NCI-H2171 treated with DMSO at 0.1 percent for 48 hours (cell line): ENCODE measurements around the gene BYSL.

Experiments used
- DNase-seq: peaks from one replicate; lab custom pipeline; 2025; lab: John Stamatoyannopoulos, UW

BYSL gene

DNA sequence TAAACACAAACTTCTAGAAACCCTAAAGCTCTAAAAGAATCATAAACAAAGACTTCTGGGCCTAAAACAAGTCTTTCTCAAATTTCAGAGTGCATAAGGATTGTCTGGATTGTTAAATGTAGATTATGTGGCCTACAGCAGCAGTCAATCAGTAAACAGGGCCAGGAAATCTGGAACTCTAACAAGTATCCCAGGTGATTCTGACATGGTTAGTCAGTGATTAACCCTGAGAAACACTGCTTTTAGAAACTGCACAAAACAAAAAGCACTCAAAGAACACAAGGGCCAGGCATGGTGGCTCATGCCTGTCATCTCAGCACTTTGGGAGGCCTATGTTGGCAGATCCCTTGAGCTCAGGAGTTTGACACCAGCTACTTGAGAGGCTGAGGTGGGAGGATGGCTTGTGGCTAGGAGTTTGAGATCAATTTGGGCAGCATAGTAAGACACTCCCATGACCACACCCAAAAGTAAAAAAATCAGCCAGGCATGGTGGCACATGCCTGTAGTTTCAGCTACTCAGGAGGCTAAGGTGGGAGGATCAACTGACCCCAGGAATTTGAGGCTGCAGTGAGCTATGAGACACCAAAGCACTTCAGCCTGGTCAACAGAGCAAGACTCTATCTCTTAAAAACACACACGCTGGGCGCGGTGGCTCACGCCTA is 6.3 kb upstream of the BYSL start:
- no peak for DNase-seq

DNA sequence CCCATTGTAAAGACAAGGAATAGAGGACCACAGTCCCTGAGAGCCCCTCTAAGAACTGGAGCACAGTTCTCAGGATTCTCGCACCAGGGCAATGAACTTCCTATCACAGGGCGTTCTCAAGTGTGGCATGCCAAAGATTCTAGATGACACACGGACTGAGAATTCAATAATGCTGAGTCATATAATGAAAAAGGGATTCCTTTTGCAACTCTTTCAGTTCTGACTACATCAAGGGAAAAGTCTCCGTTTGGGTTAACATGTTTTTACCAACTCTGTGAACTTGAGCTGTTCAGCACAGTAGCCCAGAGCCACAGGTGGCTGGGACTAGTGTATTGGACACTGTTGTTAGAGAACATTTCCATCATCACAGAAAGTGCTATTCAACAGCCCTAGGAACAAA is 3.8 kb upstream of the BYSL start:
- DNase-seq, result no peak

DNA sequence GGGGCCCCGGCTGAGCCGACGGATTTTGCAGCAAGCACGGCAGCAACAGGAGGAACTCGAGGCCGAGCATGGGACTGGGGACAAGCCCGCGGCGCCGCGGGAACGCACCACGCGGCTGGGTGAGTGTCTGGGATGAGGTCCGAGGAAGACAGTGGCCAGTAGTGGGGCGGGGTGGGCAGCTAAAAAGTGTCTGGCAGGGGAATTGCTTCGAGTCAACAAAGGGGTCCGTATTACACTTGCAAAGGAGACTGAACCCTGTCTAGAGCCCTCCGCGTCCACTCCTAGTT is 356 bp downstream of the BYSL start:
- DNase-seq, result peak; percentile 36

DNA sequence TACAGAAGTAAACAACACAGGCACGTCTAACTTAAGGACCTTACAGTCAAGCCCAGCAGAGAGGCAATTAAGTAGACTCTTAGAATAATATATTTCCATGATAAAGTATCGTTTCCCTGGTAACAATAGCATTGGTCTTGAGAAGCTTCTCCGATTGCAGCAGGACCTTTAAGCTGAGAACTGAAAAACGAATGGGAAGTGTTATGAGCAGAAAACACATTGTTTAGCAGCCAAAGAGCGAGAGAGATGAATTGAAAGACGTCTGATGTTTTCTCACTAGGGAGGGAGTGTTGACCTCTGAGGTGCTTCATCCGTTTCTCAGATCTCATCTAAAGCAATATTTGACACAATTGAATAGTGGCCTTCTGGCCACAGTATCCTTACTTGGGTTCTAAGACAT is 855 bp downstream of the BYSL start:
- no peak for DNase-seq

DNA sequence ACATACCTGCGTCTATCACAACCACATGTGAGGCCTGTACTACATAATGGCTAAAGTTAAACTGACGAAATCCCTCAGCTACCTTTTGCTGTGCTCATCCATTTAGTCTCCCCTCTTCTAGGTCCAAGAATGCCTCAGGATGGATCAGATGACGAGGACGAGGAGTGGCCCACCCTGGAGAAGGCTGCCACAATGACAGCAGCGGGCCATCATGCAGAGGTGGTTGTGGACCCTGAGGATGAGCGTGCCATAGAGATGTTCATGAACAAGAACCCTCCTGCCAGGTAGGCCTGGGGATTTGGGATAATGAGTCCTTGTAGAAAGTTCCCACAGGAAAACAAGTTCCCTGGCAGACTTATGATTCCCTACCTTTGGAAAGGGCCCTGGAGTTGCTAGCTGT is 6.0 kb downstream of the BYSL start:
- DNase-seq, result no peak

DNA sequence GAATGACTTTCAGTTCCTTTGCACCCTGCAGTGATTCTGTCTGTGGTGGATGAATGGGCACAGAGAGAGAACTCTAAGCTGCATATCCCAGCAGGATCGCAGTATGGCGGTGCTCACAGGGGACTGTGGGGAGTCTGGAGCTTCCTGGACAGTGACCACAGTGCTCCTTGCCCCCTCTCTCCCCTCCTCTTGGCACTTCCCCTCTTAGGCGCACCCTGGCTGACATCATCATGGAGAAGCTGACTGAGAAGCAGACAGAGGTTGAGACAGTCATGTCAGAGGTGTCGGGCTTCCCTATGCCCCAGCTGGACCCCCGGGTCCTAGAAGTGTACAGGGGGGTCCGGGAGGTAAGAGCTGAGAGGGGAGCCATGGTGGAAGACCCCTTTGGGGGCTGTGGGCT is 8.6 kb downstream of the BYSL start:
- DNase-seq, result no peak

DNA sequence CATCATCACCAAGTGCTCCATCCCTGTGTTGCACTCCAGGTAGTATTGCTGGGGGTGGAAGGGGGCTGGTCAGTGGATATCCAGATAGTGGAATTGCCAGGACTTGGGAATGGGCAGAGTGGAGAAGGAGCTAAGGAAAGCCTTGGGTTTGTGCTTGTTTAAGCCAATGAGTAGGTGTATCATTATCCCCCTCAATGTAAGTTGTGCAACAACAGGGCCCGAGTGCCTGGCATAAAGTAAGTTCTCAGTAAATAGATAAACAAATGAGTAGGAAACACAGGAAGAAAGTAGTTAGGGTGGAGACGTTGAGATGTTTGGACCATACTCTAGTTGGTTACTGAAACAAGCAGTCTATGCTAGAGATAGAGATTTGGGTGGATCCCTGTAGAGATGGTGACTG is 10.5 kb downstream of the BYSL start:
- no peak for DNase-seq

DNA sequence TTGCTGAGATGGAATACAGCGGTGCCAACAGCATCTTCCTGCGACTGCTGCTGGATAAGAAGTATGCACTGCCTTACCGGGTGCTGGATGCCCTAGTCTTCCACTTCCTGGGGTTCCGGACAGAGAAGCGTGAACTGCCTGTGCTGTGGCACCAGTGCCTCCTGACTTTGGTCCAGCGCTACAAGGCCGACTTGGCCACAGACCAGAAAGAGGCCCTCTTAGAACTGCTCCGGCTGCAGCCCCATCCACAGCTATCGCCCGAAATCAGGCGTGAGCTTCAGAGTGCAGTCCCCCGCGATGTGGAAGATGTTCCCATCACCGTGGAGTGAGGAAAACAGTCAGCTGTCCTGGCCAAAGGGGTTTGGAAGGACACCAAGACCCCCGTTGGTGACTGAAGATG is 11.1 kb downstream of the BYSL start:
- DNase-seq, result no peak

DNA sequence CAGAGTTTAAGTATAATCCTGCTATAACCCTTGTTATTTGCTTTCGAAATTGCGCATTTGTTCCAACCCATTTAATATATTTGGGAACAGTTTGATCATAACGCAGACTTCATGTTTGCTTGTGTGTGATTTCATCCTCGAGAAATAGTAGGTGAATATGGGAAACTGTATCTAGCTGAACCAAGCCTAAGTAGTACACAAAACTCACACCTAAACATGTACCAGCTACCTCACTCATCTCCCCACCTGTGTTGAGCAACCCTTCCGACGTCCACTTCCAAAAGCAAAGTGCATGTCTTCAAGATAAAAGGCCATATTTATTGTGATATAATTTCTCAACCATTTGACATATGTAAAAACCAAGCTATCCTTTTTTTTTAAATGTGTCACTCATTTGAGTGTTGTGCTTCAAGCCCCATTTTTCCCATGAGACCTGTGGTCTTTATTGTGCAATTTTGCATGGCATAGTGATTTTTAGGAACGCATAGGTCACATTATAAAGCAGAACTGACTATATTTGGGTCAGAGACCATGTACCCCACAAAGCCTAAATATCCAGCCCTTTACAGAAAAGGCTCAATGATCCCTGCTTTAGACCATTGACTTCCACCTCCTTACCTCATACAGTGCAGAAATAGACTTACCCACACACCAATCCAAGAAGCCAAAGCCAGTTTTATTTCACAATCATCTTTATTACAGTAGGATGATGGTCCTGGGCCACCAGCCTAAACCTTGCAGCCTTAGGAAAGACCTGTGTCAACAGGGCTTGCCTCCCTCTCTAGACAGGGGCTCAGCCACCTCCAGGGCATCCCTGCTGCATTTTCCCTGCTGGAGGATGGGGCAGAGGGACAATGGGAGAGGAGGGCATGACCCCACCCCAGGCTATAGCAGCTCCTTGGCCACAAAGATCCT is 13.2 kb downstream of the BYSL start:
- DNase-seq, result no peak

DNA sequence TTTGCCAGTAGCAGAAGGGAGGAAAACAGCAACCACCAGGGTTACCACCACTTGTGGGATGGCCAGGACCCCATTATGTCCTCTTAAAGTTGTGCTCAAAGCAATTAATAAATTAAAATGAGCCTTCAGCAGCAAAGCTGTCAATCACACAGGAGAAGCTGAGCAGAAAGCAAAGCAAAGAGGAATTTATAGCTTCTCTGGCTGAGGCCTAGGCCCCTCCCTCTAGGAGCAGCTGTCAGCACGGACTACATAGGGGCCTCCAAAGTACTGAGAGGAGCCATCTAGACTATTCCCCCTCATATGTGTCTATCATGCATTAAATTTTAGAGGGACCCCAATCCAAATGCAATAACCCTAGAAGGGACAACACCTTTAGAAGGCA is 13.9 kb downstream of the BYSL start:
- no peak for DNase-seq

DNA sequence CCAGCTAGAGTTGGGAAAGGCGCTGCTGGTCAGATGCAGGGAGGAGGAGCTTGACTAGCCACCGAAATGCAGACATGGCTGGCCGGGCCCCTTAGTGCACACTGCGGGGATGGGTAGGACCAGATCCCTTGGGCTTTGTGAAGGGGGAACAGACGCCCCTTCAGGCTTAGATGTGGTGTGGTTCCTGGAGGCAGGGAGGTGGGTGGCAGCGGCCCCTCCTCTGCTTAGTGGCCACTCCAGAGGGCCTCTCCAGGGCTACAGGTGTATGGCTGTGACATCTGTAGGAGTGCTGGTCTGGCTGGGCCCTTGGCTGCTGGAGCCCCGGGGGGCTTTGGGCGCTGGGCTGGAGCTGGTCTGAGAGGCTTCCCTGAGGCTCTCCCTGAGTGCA is 14.4 kb downstream of the BYSL start:
- DNase-seq, result no peak

DNA sequence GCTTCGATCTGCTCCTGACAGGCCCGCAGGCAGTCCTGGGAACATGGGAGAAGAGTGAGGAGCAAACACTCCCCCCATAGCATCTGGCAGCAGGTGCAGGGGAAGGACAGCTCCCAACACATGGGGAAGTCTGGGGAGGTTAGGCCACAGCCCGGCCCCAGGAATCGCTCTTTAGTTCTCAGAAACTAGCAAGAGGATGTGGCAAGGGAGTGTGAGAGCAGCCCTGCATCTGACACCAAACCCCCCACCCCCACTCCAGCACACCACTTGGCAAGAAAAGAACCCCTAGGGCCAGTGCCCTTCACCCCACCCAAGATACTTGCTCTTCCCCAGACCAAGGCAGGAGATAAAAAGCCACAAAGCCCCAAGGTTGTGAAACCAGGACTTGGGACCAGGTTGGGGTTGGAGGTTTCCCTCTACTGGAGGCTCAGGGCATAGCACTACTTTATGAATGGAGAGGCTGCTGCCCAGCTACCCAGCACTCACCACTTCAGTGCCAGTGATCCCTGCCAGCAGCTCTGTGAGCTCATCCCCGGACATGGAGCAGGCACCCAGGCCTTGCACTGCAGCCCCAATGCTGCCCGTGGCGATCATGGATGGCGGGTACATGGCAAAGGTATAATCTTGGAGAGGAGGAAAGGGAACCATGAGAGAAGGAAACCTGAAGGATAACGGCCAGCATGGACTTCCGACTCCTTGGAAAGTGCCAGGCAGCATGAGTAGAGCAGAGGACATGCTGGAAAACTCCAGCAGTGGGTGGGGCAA is 15.0 kb downstream of the BYSL start:
- DNase-seq, result peak; percentile 55

DNA sequence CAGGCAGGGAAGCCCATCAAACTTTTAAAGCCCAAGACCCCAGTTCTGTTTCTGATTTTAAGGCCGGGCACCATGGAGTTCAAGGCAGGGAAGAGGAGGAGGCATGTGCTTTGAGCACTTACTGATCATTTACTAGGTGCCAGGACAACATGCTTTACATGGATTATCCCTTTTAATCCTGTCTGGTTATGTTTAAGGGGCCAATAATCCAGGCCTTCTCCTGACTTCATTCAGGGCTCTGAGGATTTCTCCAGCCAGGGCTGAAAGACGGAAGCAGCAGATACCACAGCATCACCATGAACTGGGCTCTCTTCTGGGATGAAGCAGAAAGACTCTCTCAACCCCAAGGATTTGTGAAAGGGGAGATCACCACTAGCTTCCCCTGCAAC is 16.2 kb downstream of the BYSL start:
- no peak for DNase-seq

DNA sequence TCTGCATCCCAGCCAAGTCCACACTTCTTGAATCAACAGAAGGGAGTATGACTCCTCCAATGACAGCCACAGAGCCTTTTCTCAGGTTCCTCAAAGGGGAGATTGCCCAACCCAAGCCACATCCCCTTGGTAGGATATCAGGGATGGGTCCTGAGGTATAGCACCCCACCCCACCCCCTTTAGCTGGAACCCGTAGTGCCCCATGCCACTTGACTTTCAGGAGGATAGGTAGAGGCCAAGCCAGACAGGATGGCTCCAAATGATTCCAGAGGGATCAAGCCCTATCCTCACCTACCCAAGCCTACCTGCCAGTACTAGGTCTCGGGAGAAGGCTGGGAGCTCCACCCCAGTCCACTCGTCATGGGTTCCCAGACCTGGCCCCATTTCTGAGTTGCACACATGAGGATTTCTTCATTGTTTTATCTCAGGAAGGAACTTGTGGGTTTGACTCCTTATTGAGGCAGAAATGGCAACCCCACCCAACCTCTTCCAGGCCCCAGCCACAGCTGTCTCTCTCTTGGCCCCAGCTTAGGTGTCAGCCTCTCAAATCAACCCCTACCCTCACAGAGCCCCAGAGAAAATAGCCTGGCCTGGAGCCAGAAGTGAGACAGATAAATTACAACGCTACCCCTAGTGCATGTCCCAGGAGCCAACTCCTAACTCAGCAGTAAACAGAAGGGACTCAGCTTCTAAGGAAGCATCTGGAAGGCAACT is 16.7 kb downstream of the BYSL start:
- peak; percentile 53 for DNase-seq

DNA sequence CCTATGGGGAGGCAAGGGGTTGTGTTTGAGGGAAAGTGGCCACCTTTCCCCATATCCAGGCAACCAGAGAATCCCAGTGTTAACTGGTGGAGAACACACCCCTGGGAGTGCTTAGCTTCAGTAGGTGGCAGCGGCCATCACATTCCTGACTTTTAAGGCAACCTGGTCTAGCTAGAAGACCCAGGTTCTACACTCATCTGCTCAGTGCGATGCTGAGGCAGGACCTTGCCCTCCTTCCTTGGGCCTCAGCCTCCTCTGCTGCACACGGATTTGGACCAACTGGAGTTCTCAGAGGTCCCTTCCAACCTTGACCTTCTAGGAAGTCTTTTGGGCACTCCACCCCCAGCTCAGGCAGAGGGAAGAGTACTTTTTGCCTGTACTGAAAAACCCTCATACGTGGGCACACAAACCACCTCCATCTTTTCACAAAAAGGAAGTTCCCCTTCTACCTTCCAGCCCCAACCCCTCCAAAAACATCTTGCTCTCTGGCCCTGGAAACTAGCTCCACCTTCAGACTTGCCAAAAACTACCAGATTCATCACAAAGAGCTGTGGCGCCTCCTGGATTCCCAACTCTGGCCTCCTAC is 17.4 kb downstream of the BYSL start:
- DNase-seq, result no peak

DNA sequence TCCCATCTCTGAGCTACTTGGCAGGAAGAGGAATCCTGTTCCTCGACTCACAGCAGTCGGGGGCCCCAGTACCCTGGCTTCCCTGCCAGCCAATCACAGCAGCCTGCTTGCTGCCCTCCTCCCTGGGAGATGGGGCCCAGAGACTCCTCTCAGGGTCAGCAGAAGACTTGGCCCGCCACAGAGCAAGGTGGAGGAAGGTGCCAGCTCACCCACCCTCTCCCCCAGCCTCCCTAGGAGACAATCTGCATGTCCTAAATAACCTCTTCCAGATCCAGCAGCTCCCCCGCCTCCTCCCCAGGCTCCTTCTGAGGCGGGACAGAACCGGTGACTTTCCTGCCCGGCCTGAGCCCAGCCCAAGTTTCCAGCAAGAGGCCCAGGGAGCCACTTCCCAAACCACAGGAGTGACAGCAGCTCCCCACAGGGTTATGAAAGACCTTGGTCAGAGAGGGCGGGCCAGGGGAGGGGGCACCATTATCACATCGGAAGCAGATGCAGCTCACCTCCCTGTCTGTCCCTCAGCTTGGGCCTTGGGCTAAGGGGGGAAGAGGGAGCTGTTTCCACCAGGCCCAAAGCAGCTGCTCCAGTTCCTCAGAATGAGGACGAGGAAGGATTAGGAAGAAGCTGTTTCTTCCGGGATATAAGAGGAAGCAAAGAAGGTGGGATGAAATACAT is 18.0 kb downstream of the BYSL start:
- DNase-seq, result no peak

DNA sequence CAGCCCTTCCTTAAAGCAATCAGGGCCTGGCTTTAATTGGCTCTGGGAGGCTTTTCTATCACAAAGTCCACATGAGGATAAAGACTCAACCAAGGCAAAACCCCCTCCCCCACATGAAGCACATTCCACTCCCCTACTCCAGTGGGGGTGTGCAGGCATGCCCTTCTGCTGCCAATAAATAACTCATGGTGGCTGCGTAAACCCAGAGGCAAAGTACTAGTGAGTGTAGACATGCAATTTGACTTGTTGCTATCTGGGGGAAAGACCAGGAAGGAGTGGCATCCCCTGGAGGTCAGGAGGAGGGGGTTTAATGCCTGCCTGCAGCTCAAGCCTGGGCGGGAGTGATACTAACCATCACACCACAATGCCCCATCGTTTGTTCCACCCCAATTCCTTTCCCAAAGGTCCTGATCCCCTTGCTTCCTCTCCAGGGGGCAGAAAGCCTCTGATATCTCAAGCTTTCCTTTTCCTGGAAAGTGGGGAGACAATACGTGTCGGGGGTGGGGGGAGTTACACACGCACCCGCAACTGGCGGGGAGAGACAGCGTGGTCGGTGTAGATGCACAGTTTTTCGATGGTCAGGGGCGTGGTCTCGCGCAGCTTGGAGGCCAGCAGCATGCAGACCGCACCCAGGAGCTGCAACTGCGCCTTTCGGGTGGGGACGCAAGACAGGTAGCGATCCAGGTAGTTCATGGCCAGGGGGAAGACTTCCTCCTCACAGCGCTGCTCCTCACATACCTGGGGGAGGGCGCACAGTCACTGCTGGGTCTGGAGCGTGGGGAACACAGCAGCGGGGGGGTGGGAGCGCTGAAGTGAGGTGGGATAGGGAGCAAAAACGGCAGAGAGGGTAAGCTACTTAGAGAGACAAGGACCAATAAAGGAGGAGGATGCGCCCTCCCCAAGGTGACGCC is 18.8 kb downstream of the BYSL start:
- no peak for DNase-seq

DNA sequence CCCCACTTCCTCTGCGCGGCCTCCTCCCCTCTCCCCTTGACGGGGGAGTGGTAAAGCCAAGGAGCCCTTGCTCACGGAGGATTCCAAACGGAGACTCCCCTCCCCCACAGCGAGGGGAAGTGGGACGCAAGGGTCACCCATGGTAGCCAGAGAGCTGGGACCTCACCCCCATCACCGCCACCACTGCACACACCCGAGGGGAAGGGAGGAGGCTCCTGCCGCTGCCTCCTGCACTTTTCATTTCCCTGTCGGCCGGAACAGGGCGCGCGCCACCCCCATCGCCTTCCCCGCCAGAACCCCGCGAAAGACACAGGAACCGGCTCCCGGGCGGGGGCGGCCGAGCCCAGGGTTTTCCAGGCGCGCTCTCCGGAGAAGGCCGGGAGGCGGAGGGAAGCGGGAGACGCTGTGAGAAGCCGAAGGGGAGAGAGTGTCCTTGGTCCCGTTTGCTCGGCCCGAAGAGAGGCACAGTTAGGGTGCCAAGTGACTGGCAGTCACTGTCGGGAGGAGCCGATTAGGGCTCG is 19.5 kb downstream of the BYSL start:
- peak; percentile 42 for DNase-seq

DNA sequence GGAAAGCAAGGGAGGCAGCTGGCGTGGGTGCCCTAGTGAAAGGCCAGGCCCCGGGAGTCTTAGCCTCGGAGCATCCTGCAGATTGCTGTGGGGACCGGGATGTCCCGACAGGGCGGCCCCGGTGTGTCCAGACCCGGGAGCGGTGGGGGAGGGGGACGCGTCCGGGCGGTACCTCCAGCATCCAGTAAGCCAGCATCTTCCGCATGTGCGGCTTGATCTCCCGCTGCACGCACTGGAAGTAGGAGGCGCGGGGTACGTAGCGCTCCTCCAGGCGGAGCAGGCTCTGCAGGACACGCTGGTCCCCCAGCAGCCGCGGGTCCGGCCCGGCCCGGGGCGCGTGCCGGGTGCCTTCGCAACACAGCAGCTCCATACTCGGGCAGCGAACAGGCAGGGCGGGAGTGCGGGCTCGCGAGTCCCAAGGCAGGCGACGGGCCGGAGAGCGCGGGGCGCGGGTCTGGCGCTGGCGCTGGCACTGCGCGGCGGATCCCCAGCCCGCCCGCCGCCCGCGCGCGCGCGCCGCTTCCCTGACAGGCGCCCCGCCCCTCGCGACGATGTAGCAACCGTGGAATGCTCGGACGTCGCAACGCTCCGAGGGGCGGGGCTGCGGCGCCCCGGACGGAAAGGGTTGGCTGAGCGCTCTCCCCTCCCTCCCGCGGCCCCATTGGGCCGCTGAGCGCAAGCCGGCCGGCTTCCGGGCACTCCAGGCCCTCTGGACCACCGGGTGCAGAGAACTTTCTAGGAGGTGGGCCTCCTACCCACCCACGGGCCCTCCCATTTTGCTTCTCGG is 20.2 kb downstream of the BYSL start, which contains the start of gene CCND3:
CCND3 (minus strand) TSS at position 529 of the 787 bp plus-strand sequence; CDS start at position 370, 159 bp downstream.
- DNase-seq, result peak; percentile 87
